Nucleus accumbens (tissue), 56 donors: Measurements from ENCODE around the gene TMEM207.

Source experiments
- DNase-seq, 56 donors: peaks; one replicate each; lab custom pipeline; 2025; lab: John Stamatoyannopoulos, UW

The TMEM207 gene

GRCh38 chr3:190387578-190388213, 62.0 kb downstream of the TMEM207 start, which contains the start of gene CLDN16:
CLDN16 (plus strand) TSS chr3:190388163; CDS start chr3:190388330, 167 bp downstream.
- DNase-seq: no peak

DNA sequence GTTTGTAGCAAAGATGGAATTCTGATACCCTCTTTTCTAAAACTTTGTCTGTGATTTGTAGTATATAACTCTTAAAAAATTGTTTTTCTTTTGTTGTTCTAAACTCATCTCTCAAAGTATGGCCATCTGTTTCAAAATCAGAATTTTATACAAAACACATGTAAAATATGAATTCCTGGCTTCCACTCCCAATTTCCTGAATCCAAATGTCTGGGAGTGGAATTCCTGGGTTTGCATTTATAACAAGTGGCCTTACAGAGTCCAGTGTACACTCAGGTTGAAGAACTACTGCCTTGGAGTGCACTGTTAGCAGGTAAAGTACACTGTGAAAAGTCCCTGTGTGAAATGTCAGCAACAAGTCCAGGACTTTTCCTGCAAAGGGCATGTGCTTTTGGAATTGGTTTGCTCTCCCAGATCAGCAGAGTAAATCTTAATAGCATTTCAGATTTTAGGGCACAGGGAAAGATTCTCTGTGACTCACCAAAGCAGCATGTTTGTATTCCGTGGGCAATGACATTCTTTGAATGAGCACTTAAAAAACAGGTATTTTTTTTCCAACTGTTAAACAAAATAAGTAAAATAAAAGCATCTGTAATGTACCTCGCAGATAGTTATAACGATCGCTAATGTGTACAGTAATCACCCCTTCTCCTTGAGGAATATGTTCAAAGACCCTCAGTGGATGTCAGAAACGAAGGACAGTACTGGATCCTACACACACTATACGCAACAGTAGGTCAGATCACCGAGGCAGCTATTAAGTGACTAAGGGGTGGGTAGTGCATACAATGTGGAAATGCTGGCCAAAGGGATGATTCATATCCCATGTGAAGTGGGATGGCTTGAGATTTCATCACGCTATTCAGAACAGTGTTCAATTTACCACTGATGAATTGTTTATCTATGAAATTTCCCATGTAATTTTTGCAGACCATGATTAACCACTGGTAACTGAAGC, 63.7 kb downstream of the TMEM207 start:
- DNase-seq: no peak

DNA sequence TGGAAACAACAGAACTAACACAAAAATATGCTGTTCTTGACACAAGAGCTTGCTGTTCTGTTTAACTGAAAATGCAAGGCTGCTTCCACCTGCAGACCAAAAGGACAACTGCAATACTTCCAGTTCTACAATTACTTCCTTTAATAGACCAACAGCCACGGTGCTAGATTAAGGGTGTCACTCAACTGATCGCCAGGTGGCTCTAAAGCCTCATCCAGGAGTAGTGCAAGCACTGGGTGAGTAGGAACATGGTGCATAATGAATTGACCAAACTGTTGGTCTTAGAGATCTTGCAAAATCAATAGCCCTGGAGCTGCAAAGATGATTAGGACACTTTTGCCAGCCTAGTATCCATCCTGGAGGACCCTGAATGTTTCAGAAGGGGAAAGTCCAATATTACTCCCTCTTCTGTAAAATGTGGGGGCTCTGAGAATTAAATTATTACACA, 65.4 kb downstream of the TMEM207 start:
- DNase-seq: peak in 1 of 56 donors; percentile 1

DNA sequence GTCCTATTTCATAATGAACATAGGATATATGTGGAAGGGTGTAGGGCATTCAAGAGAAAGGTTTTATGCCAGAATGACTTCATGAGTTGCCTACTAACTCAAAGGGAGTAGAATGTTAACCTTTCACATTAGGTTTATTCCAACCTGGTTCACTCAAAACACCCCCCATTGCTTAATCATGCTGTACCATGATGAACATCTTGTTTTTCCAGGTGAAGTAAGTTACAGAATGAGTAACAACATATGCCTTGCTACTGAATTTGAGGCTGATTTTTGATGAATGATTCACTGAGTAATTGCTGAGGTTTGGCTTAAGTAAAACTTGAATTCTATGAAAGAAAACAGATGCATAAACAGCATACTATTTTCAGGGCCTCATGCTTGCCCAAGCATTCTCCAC, 67.6 kb downstream of the TMEM207 start:
- no peak for DNase-seq

DNA sequence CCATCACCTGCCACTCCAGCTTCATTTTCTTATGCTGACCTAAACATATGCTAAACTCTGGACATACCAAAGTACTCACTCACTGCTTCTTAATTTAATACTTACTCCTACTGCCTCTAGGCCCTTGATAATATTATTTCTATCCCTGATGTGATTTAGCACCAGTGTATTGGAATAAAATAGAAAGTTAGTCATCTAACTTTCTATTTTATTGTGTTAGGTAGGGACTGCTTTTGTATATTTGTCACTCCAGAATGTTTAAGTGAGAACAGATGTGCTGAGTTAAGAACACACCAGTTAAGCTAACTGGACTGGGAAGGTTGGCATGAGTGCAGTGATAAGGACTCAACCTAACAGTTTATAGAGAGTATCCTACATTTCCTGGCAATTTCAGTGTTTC, 68.3 kb downstream of the TMEM207 start:
- no peak for DNase-seq

GRCh38 chr3:190380184-190380583, 69.5 kb downstream of the TMEM207 start:
- no peak for DNase-seq
